Islet precursor cell (in vitro differentiated cells): ENCODE results near the gene KLHDC3.
"Not testable (repeated sequence)": the region's sequence is repeated elsewhere in the genome, so short reads cannot be mapped to it uniquely, and the experiment has no call there.

Experiments
- DNase-seq: peaks from one replicate; pipeline ENCODE4 v3.0.0-alpha.2; 2018

KLHDC3 gene

GRCh38 chr6:42988486-42989020 is 25.5 kb upstream of the KLHDC3 start:
- DNase-seq = no peak

GRCh38 chr6:42989923-42990322 is 24.1 kb upstream of the KLHDC3 start:
- DNase-seq = no peak

- DNase-seq = no peak
These were observed 20.6 kb upstream of the KLHDC3 start for GRCh38 chr6:42993445-42993844.

- no peak for DNase-seq
These were observed 17.5 kb upstream of the KLHDC3 start for GRCh38 chr6:42996513-42996912.

GRCh38 chr6:42998205-42998604 is 15.8 kb upstream of the KLHDC3 start:
- DNase-seq = not testable (repeated sequence)

GRCh38 chr6:43001843-43002242 is 12.2 kb upstream of the KLHDC3 start:
- DNase-seq = no peak

- no peak for DNase-seq
These were observed 8.2 kb upstream of the KLHDC3 start for GRCh38 chr6:43005844-43006243.

GRCh38 chr6:43006251-43006650 is 7.8 kb upstream of the KLHDC3 start:
- DNase-seq = no peak

- DNase-seq = no peak
These were observed 6.9 kb upstream of the KLHDC3 start for GRCh38 chr6:43007126-43007525.

GRCh38 chr6:43009124-43009523 is 4.9 kb upstream of the KLHDC3 start:
- DNase-seq = peak; percentile 74

- no peak for DNase-seq
These were observed 2.8 kb upstream of the KLHDC3 start for GRCh38 chr6:43011207-43011606.

- DNase-seq = no peak
These were observed 1.7 kb upstream of the KLHDC3 start for GRCh38 chr6:43012364-43012763.

- no peak for DNase-seq
These were observed 779 bp upstream of the KLHDC3 start for GRCh38 chr6:43013097-43013842.

- no peak for DNase-seq
These were observed 423 bp downstream of the KLHDC3 start for GRCh38 chr6:43014434-43014909.

GRCh38 chr6:43016176-43016942 is 2.3 kb downstream of the KLHDC3 start:
- no peak for DNase-seq

- no peak for DNase-seq
These were observed 2.9 kb downstream of the KLHDC3 start for GRCh38 chr6:43016943-43017334.

- DNase-seq = no peak
These were observed 5.1 kb downstream of the KLHDC3 start for GRCh38 chr6:43019152-43019551.

GRCh38 chr6:43020052-43020705 is 6.1 kb downstream of the KLHDC3 start:
- DNase-seq = no peak

- peak; percentile 69 for DNase-seq
These were observed 6.8 kb downstream of the KLHDC3 start for GRCh38 chr6:43020847-43021246.

- DNase-seq = peak; percentile 87
These were observed 7.4 kb downstream of the KLHDC3 start, which contains the start of gene RRP36 for GRCh38 chr6:43021270-43022047. RRP36 (plus strand) TSS chr6:43021623; CDS start chr6:43021655, 32 bp downstream.

- DNase-seq = no peak
These were observed 10.4 kb downstream of the KLHDC3 start for GRCh38 chr6:43024436-43024835.

GRCh38 chr6:43026365-43026764 is 12.3 kb downstream of the KLHDC3 start:
- DNase-seq = no peak
